GM19324 (cell line): ENCODE measurements around the gene ANP32D.
"Not testable (repeated sequence)": the region's sequence is repeated elsewhere in the genome, so short reads cannot be mapped to it uniquely, and the experiment has no call there.

Experiments
- ATAC-seq: cut with Tn5 transposase; IDR thresholded peaks from one replicate; pipeline ENCODE4 v1.9.1; 2021; ENCODE audit warnings: mild to moderate bottlenecking, moderate library complexity; ENCODE audit not compliant: unreplicated experiment, low FRiP score

Gene ANP32D

GRCh38 chr12:48489456-48489855, 17.1 kb downstream of the ANP32D start:
- ATAC-seq: not testable (repeated sequence)

DNA sequence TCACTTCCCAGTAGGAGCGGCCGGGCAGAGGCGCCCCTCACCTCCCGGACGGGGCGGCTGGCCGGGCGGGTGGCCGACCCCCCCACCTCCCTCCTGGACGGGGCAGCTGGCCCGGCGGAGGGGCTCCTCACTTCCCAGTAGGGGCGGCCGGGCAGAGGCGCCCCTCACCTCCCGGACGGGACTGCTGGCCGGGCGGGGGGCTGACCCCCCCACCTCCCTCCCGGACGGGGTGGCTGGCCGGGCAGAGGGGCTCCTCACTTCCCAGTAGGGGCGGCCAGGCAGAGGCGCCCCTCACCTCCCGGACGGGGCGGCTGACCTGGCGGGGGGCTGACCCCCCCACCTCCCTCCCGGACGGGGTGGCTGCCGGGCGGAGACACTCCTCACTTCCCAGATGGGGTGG, 27.9 kb downstream of the ANP32D start:
- ATAC-seq: not testable (repeated sequence)

DNA sequence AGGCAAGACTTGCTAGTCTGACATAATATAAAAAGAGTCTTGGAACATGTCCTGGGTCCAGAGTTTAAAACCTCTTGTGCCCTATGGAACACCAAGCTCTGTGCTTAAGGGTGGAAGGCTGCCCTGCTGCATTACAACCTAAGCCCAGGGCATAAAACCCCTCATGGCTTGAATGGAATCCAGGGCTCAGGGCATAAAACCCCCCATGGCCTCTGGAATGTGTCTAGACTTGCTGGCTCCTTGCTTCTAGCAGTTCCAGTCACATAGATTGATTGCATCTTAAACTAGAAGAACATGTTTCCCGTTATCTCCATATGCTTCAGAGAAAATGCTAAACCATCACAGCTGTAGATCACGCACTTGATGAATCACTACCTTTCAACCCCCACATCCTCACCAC, 34.5 kb downstream of the ANP32D start:
- ATAC-seq: not testable (repeated sequence)

GRCh38 chr12:48508987-48509386, 36.6 kb downstream of the ANP32D start:
- no peak for ATAC-seq

GRCh38 chr12:48510111-48510510, 37.8 kb downstream of the ANP32D start:
- no peak for ATAC-seq

- no peak for ATAC-seq
These were observed 40.5 kb downstream of the ANP32D start for GRCh38 chr12:48512855-48513254.

GRCh38 chr12:48514728-48515127, 42.4 kb downstream of the ANP32D start:
- ATAC-seq: no peak

DNA sequence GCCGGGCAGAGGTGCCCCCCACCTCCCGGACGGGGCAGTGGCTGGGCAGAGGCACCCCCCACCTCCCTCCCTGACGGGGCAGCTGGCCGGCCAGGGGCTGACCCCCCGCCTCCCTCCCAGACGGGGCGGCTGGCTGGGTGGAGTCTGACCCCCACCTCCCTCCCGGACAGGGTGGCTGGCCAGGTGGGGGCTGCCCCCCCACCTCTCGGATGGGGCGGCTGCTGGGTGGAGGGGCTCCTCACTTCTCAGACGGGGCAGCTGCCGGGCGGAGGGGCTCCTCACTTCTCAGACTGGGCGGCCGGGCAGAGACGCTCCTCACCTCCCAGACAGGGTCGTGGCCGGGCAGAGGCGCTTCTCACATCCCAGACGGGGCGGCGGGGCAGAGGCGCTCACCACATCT, 48.0 kb downstream of the ANP32D start:
- ATAC-seq: not testable (repeated sequence)
